OCI-LY1 (cell line): ENCODE results near the gene ZNF334.

ENCODE experiments used
- CTCF ChIP-seq: fragments of 200-600 bp; sonication (generic), shearing (Covaris generic); IDR thresholded peaks from 2 replicates; pipeline ENCODE4 v1.5.1; 2017; ENCODE audit warnings: mild to moderate bottlenecking, antibody characterized with exemption, low read length, moderate library complexity, mixed read lengths
- EZH2 ChIP-seq: fragments of 200-600 bp; sonication (generic), shearing (Covaris generic); IDR thresholded peaks from 2 replicates; pipeline ENCODE4 v1.8.0; 2017; ENCODE audit warnings: borderline replicate concordance, mixed run types, mild to moderate bottlenecking, antibody characterized with exemption, low read length, moderate library complexity, mixed read lengths

- TF ChIP-seq CTCF (no peak), EZH2 (no peak)
Observed at GRCh38 chr20:46549188-46549972, 36.0 kb upstream of the ZNF334 start.
